OCI-LY1 (cell line): Measurements from ENCODE around the gene XPNPEP2.

ENCODE experiments used
- H2AFZ ChIP-seq: fragments of 200-600 bp; sonication (generic), shearing (Covaris generic); 2 replicates; pipeline ENCODE4 v1.6.0; 2014; ENCODE audit warnings: antibody characterized with exemption, mild to moderate bottlenecking, low read length
- H3F3A ChIP-seq: fragments of 200-600 bp; sonication (generic), shearing (Covaris generic); 2 replicates; pipeline ENCODE4 v1.6.0; 2014; ENCODE audit warnings: mild to moderate bottlenecking, antibody characterized with exemption, low read length, moderate library complexity; ENCODE audit not compliant: insufficient read depth
- H3K27ac ChIP-seq: fragments of 200-600 bp; sonication (generic); 2 replicates; pipeline ENCODE4 v1.5.1; 2014; ENCODE audit warnings: low read length, mixed run types, mild to moderate bottlenecking, low read depth; ENCODE audit not compliant: poor library complexity, severe bottlenecking
- H3K27me3 ChIP-seq: fragments of 200-600 bp; sonication (generic); 2 replicates; pipeline ENCODE4 v1.6.0; 2014; ENCODE audit warnings: antibody characterized with exemption, mild to moderate bottlenecking, low read length, moderate library complexity; ENCODE audit not compliant: insufficient read depth
- H3K36me3 ChIP-seq: fragments of 200-600 bp; sonication (generic); 2 replicates; pipeline ENCODE4 v1.6.1; 2014; ENCODE audit warnings: mild to moderate bottlenecking, antibody characterized with exemption, low read length, moderate library complexity, mixed read lengths; ENCODE audit not compliant: insufficient read depth
- H3K4me1 ChIP-seq: fragments of 200-600 bp; sonication (generic); 2 replicates; pipeline ENCODE4 v1.5.1; 2014; ENCODE audit warnings: mild to moderate bottlenecking, low read length, moderate library complexity; ENCODE audit not compliant: insufficient read depth, severe bottlenecking
- H3K4me2 ChIP-seq: fragments of 200-600 bp; sonication (generic), shearing (Covaris generic); 2 replicates; pipeline ENCODE4 v1.6.1; 2014; ENCODE audit warnings: low read length
- H3K4me3 ChIP-seq: fragments of 200-600 bp; sonication (generic); 2 replicates; pipeline ENCODE4 v1.5.1; 2014; ENCODE audit warnings: low read length, low read depth, mild to moderate bottlenecking, mixed read lengths; ENCODE audit not compliant: poor library complexity, severe bottlenecking
- H3K79me2 ChIP-seq: fragments of 200-600 bp; shearing (Covaris generic); 2 replicates; pipeline ENCODE4 v1.6.1; 2016; ENCODE audit warnings: mixed run types, low read length, mixed read lengths; ENCODE audit not compliant: insufficient read depth
- H3K9ac ChIP-seq: fragments of 200-600 bp; sonication (generic), shearing (Covaris generic); 2 replicates; pipeline ENCODE4 v1.6.1; 2014; ENCODE audit warnings: mild to moderate bottlenecking, low read length, mixed read lengths
- H3K9me2 ChIP-seq: fragments of 200-600 bp; sonication (generic), shearing (Covaris generic); 2 replicates; pipeline ENCODE4 v1.6.1; 2014; ENCODE audit warnings: low read depth, mild to moderate bottlenecking, low read length, mixed read lengths
- H3K9me3 ChIP-seq: fragments of 200-600 bp; shearing (Covaris generic); 2 replicates; pipeline ENCODE4 v1.6.1; 2014; ENCODE audit warnings: low read length, mixed read lengths
- H4K20me1 ChIP-seq: fragments of 200-600 bp; sonication (generic), shearing (Covaris generic); 2 replicates; pipeline ENCODE4 v1.6.0; 2016; ENCODE audit warnings: mild to moderate bottlenecking, low read length; ENCODE audit not compliant: insufficient read depth
- CTCF ChIP-seq: fragments of 200-600 bp; sonication (generic), shearing (Covaris generic); IDR thresholded peaks from 2 replicates; pipeline ENCODE4 v1.5.1; 2017; ENCODE audit warnings: mild to moderate bottlenecking, antibody characterized with exemption, low read length, moderate library complexity, mixed read lengths
- EZH2 ChIP-seq: fragments of 200-600 bp; sonication (generic), shearing (Covaris generic); IDR thresholded peaks from 2 replicates; pipeline ENCODE4 v1.8.0; 2017; ENCODE audit warnings: borderline replicate concordance, mixed run types, mild to moderate bottlenecking, antibody characterized with exemption, low read length, moderate library complexity, mixed read lengths

Gene XPNPEP2

GRCh38 chrX:129754056-129755024 is 15.6 kb downstream of the XPNPEP2 start:
- no peak overlapping the region for H2AFZ ChIP-seq
- no peaks in the 10 kb centered on the region for H3K36me3 ChIP-seq
- peaks cover 35% of the 10 kb centered on the region for H3K4me1 ChIP-seq

GRCh38 chrX:129755779-129756650 is 17.2 kb downstream of the XPNPEP2 start:
- Histone ChIP-seq H2AFZ (peak overlapping the region; percentile 69; the same call in 1 of the 2 replicates), H3K9me3 (no peaks in the 10 kb centered on the region)

More at GRCh38 chrX:129754056-129755024, 15.6 kb downstream of the XPNPEP2 start:
- no peaks in the 10 kb centered on the region for H4K20me1 ChIP-seq
- H3K4me3 ChIP-seq = no peak overlapping the region
- no peaks in the 10 kb centered on the region for H3K9me2 ChIP-seq
- H3K27ac ChIP-seq = no peak overlapping the region
- H3K9me3 ChIP-seq = no peaks in the 10 kb centered on the region
- H3K4me2 ChIP-seq = peak overlapping the region; percentile 2; the same call in 1 of the 2 replicates
- peak; percentile 70 for TF ChIP-seq CTCF
- TF ChIP-seq EZH2 = no peak
- no peaks in the 10 kb centered on the region for H3K79me2 ChIP-seq
- H3F3A ChIP-seq = no peaks in the 10 kb centered on the region
- no peaks in the 10 kb centered on the region for H3K27me3 ChIP-seq
- H3K9ac ChIP-seq = no peak overlapping the region

More at GRCh38 chrX:129755779-129756650, 17.2 kb downstream of the XPNPEP2 start:
- Histone ChIP-seq H3K27ac (no peak overlapping the region), H3K4me3 (no peak overlapping the region), H3K9me2 (no peaks in the 10 kb centered on the region), H3K79me2 (no peaks in the 10 kb centered on the region), H3K4me1 (peaks cover 46% of the 10 kb centered on the region), H3F3A (no peaks in the 10 kb centered on the region), H3K4me2 (peak overlapping the region; percentile 35; the same call in 1 of the 2 replicates), H3K36me3 (no peaks in the 10 kb centered on the region), H3K9ac (peak overlapping the region; percentile 21; the same call in 1 of the 2 replicates), H4K20me1 (no peaks in the 10 kb centered on the region), H3K27me3 (no peaks in the 10 kb centered on the region)
- TF ChIP-seq CTCF (peak; percentile 44), EZH2 (no peak)
